BLaER1 treated with 17β-estradiol and CSF1 and Interleukin-3, amounts not matched to agents 10 nM and 100 nM (cell line): Measurements from ENCODE around the gene DTYMK.

ENCODE experiments used
- H3K27ac ChIP-seq, 11 experiments: shearing (Covaris generic); formaldehyde crosslinking; 2 replicates each; pipeline ENCODE4 v1.8.1; 2022
- H3K27me3 ChIP-seq, 11 experiments: shearing (Covaris generic); formaldehyde crosslinking; 2 replicates each; pipeline ENCODE4 v1.8.1; 2022
- H3K36me3 ChIP-seq, 11 experiments: shearing (Covaris generic); formaldehyde crosslinking; 2 replicates each; pipeline ENCODE4 v1.8.1; 2022
- H3K4me1 ChIP-seq, 10 experiments: shearing (Covaris generic); formaldehyde crosslinking; 2 replicates each; pipeline ENCODE4 v1.8.1; 2022
- H3K4me2 ChIP-seq, 11 experiments: shearing (Covaris generic); formaldehyde crosslinking; 2 replicates each; pipeline ENCODE4 v1.8.1; 2022
- H3K4me3 ChIP-seq, 10 experiments: shearing (Covaris generic); formaldehyde crosslinking; 2 replicates each; pipeline ENCODE4 v1.8.1; 2022
- H3K9ac ChIP-seq, 11 experiments: shearing (Covaris generic); formaldehyde crosslinking; 2 replicates each; pipeline ENCODE4 v1.8.1; 2022
- H3K9me3 ChIP-seq, 11 experiments: shearing (Covaris generic); formaldehyde crosslinking; replicated peaks in 1 of 11; 2 replicates each; pipeline ENCODE4 v1.8.1; 2022
- H4K20me1 ChIP-seq, 11 experiments: shearing (Covaris generic); formaldehyde crosslinking; 2 replicates each; pipeline ENCODE4 v1.8.1; 2022
- Cebpa-rat ChIP-seq, 11 experiments: shearing (Covaris generic); IDR thresholded peaks; 2 replicates each; pipeline ENCODE4 v1.8.1; 2022

Gene DTYMK

GRCh38 chr2:241640165-241640795, 46.3 kb downstream of the DTYMK start:
- Histone ChIP-seq H3K36me3 (peaks cover 34 to 50% (median 48%) of the 10 kb centered on the region in 11 experiments), H3K4me3 (0 out of 20 replicates have a peak overlapping the region, but pooled peaks of 1 of the 10 experiments have one; percentile 84), H3K4me1 (peaks cover 26 to 44% (median 33%) of the 10 kb centered on the region in 10 experiments), H3K4me2 (peak overlapping the region in 3 of 11 experiments; percentile 12 to 30 (median 17); a peak in 4 of 22 replicates), H4K20me1 (peaks cover 55 to 89% (median 76%) of the 10 kb centered on the region in 11 experiments), H3K27me3 (no peaks in the 10 kb centered on the region), H3K27ac (no peak overlapping the region), H3K9ac (peak overlapping the region in 1 of 11 experiments; percentile 7; a peak in 1 of 22 replicates), H3K9me3 (peaks cover 8 to 19% (median 14%) of the 10 kb centered on the region in 11 experiments; a peak in 21 of 22 replicates)
- no peak for TF ChIP-seq Cebpa-rat (IDR thresholded peaks at IDR 0.05)

GRCh38 chr2:241639385-241639784, 47.2 kb downstream of the DTYMK start:
- Histone ChIP-seq H3K36me3 (peaks cover 27 to 50% (median 46%) of the 10 kb centered on the region in 11 experiments), H3K4me3 (peak overlapping the region; percentile 70 to 97 (median 88); a peak in 18 of 20 replicates), H3K4me2 (peak overlapping the region; percentile 73 to 94 (median 85)), H4K20me1 (peaks cover 55 to 89% (median 76%) of the 10 kb centered on the region in 11 experiments; a peak in 21 of 22 replicates), H3K4me1 (peaks cover 35 to 52% (median 42%) of the 10 kb centered on the region in 10 experiments), H3K9me3 (peaks cover 8 to 19% (median 14%) of the 10 kb centered on the region in 11 experiments; a peak in 21 of 22 replicates), H3K27me3 (no peaks in the 10 kb centered on the region), H3K27ac (peak overlapping the region in 3 of 11 experiments; percentile 8 to 99 (median 98); a peak in 3 of 22 replicates), H3K9ac (peak overlapping the region in 2 of 11 experiments; percentile 99; a peak in 1 of 22 replicates)
- TF ChIP-seq Cebpa-rat (IDR thresholded peaks at IDR 0.05) = no peak

GRCh38 chr2:241638940-241639339, 47.7 kb downstream of the DTYMK start:
- Histone ChIP-seq H3K9ac (peak overlapping the region; percentile 96 to 100 (median 99); a peak in 20 of 22 replicates), H3K36me3 (peaks cover 27 to 50% (median 46%) of the 10 kb centered on the region in 11 experiments), H3K27me3 (no peaks in the 10 kb centered on the region), H3K4me3 (peak overlapping the region; percentile 70 to 97 (median 88)), H3K4me2 (peak overlapping the region; percentile 73 to 94 (median 85)), H3K9me3 (peaks cover 8 to 19% (median 14%) of the 10 kb centered on the region in 11 experiments; a peak in 21 of 22 replicates), H4K20me1 (peaks cover 55 to 89% (median 76%) of the 10 kb centered on the region in 11 experiments; a peak in 21 of 22 replicates), H3K4me1 (peaks cover 38 to 57% (median 43%) of the 10 kb centered on the region in 10 experiments), H3K27ac (peak overlapping the region in 5 of 11 experiments; percentile 8 to 100 (median 98); a peak in 4 of 22 replicates)
- no peak for TF ChIP-seq Cebpa-rat (IDR thresholded peaks at IDR 0.05)

- Histone ChIP-seq H3K4me1 (peaks cover 38 to 66% (median 43%) of the 10 kb centered on the region in 10 experiments), H3K27ac (peak overlapping the region; percentile 97 to 100 (median 99); a peak in 21 of 22 replicates), H3K36me3 (peaks cover 30 to 51% (median 48%) of the 10 kb centered on the region in 11 experiments), H3K9me3 (peaks cover 8 to 19% (median 14%) of the 10 kb centered on the region in 11 experiments; a peak in 21 of 22 replicates), H4K20me1 (peaks cover 55 to 89% (median 74%) of the 10 kb centered on the region in 11 experiments; a peak in 21 of 22 replicates), H3K9ac (peak overlapping the region; percentile 96 to 100 (median 99)), H3K4me2 (peak overlapping the region; percentile 73 to 94 (median 85)), H3K27me3 (no peaks in the 10 kb centered on the region), H3K4me3 (peak overlapping the region; percentile 70 to 97 (median 88))
- TF ChIP-seq Cebpa-rat (IDR thresholded peaks at IDR 0.05) = no peak
Observed at GRCh38 chr2:241637795-241638660, 48.6 kb downstream of the DTYMK start.

- Histone ChIP-seq H3K4me1 (peaks cover 38 to 66% (median 43%) of the 10 kb centered on the region in 10 experiments), H3K9me3 (peaks cover 8 to 19% (median 14%) of the 10 kb centered on the region in 11 experiments; a peak in 21 of 22 replicates), H3K4me3 (peak within 1 kb of the TSS; percentile 70 to 97 (median 88)), H3K4me2 (peak within 1 kb of the TSS; percentile 84 to 99 (median 92)), H3K27ac (peak within 1 kb of the TSS; percentile 97 to 100 (median 99)), H3K27me3 (no peaks in the 10 kb centered on the region), H3K9ac (peak within 1 kb of the TSS; percentile 96 to 100 (median 99)), H3K36me3 (peaks cover 36 to 54% (median 52%) of the 10 kb centered on the region in 11 experiments), H4K20me1 (peaks cover 54 to 89% (median 69%) of the 10 kb centered on the region in 11 experiments; a peak in 21 of 22 replicates)
- TF ChIP-seq Cebpa-rat (IDR thresholded peaks at IDR 0.05) = no peak
Observed at GRCh38 chr2:241637018-241637794, 49.4 kb downstream of the DTYMK start, which contains the start of the genes ATG4B and THAP4. Gene ATG4B, plus strand, starts transcription at chr2:241637693. Its CDS starts 22 bp downstream, at chr2:241637715. Gene THAP4, minus strand, starts transcription at chr2:241637158. Its CDS starts 141 bp downstream, at chr2:241637017.

- peaks cover 8 to 19% (median 14%) of the 10 kb centered on the region in 11 experiments; a peak in 21 of 22 replicates for H3K9me3 ChIP-seq
- H3K4me3 ChIP-seq = peak overlapping the region; percentile 70 to 97 (median 88)
- H4K20me1 ChIP-seq = peaks cover 46 to 89% (median 67%) of the 10 kb centered on the region in 11 experiments; a peak in 21 of 22 replicates
- peak overlapping the region; percentile 96 to 100 (median 99) for H3K9ac ChIP-seq
- peak overlapping the region; percentile 97 to 100 (median 99) for H3K27ac ChIP-seq
- H3K36me3 ChIP-seq = peaks cover 44 to 62% (median 60%) of the 10 kb centered on the region in 11 experiments
- H3K4me2 ChIP-seq = peak overlapping the region; percentile 84 to 99 (median 91)
- no peaks in the 10 kb centered on the region for H3K27me3 ChIP-seq
- peaks cover 33 to 60% (median 37%) of the 10 kb centered on the region in 10 experiments for H3K4me1 ChIP-seq
- TF ChIP-seq Cebpa-rat (IDR thresholded peaks at IDR 0.05) = no peak
Observed at GRCh38 chr2:241636182-241637017, 50.2 kb downstream of the DTYMK start.

- peak overlapping the region; percentile 96 to 100 (median 99) for H3K9ac ChIP-seq
- peaks cover 43 to 89% (median 62%) of the 10 kb centered on the region in 11 experiments; a peak in 20 of 22 replicates for H4K20me1 ChIP-seq
- peak overlapping the region; percentile 70 to 97 (median 88) for H3K4me3 ChIP-seq
- peaks cover 32 to 60% (median 37%) of the 10 kb centered on the region in 10 experiments for H3K4me1 ChIP-seq
- TF ChIP-seq Cebpa-rat (IDR thresholded peaks at IDR 0.05) = no peak
- H3K27me3 ChIP-seq = no peaks in the 10 kb centered on the region
- H3K36me3 ChIP-seq = peaks cover 49 to 66% (median 64%) of the 10 kb centered on the region in 11 experiments
- peak overlapping the region; percentile 97 to 100 (median 99); a peak in 21 of 22 replicates for H3K27ac ChIP-seq
- peaks cover 8 to 19% (median 14%) of the 10 kb centered on the region in 11 experiments; a peak in 21 of 22 replicates for H3K9me3 ChIP-seq
- peak overlapping the region; percentile 84 to 99 (median 91) for H3K4me2 ChIP-seq
Observed at GRCh38 chr2:241635756-241636155, 50.9 kb downstream of the DTYMK start.
